Upper lobe of left lung (tissue), 4 donors: ENCODE data around the gene HOMER2.

Experiments used
- EP300 ChIP-seq, 4 donors: sonication (generic); formaldehyde crosslinking; IDR thresholded peaks; one replicate each; pipeline ENCODE4 v1.5.1; 2017; ENCODE audit warnings: antibody characterized with exemption in 4 of 4, control low read depth in 2 of 4
- POLR2A ChIP-seq, 4 donors: fragments of 450-650 bp; IDR thresholded peaks; one replicate each; pipeline ENCODE4 v1.5.1; 2016 to 2017; ENCODE audit warnings: antibody characterized with exemption in 4 of 4, mild to moderate bottlenecking in 2 of 4

DNA sequence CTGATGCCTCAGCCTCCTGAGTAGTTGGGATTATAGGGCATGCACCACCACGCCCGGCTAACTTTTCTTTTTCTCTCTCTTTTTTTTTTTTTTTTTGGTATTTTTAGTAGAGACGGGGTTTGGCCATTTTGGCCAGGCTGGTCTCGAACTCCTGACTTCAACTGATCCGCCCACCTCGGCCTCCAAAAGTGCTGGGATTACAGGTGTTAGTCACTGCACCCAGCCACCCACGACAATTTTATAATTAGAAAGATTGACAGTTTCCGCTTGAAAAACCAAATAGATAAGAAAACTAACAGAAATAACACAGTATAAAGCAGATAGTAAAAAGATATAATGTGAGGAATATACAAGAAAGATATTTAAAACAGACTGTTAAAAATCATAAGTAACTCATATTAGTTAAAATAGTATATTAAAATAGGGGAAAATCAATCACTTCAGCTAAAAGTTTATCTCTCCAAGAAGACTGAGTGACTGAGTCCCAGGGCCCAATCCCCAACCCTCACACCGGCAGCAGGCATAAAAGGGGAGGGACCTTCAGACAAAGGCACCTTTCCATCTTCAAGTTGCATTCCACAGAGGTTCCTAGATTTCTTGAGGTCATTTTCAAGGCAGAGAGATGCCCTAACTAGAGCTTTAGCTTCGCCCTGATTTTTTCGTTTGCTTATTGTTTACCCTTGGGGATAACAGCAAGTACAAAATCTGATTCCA, 144.4 kb downstream of the HOMER2 start:
- TF ChIP-seq EP300 (IDR thresholded peaks at IDR 0.05), result no peak
- no peak for TF ChIP-seq POLR2A (IDR thresholded peaks at IDR 0.05)
